Vagina (tissue), 2 donors: ENCODE results near the gene SLCO1B3. TPM values are rescaled to one million over a fixed set of nuclear protein-coding genes. Genes with fewer than 3 reads are reported as not detected.

Source experiments
- DNase-seq, 2 donors: peaks; one replicate each; pipeline ENCODE4 v3.0.0-alpha.2; 2017; ENCODE audit errors: extremely low spot score in 2 of 2
- H3K27ac ChIP-seq: fragments of 200-600 bp; sonication (generic); one replicate; pipeline ENCODE4 v1.5.1; 2019
- H3K27me3 ChIP-seq: fragments of 200-600 bp; sonication (generic); one replicate; pipeline ENCODE4 v1.5.1; 2019
- H3K36me3 ChIP-seq, 2 donors: fragments of 200-600 bp; sonication (generic); one replicate each; pipeline ENCODE4 v1.5.1; 2017 to 2019
- H3K4me1 ChIP-seq: fragments of 200-600 bp; sonication (generic); one replicate; pipeline ENCODE4 v1.5.1; 2019
- H3K4me3 ChIP-seq, 2 donors: fragments of 200-600 bp; sonication (generic); 1 replicate in 1 of 2; 2 replicates in 1 of 2; pipeline ENCODE4 v1.5.1; 2016 to 2019
- H3K9me3 ChIP-seq: fragments of 200-600 bp; sonication (generic); one replicate; pipeline ENCODE4 v1.5.1; 2019
- POLR2A ChIP-seq, 2 donors: fragments of 450-650 bp; IDR thresholded peaks; one replicate each; pipeline ENCODE4 v1.6.1; 2017; ENCODE audit warnings: antibody characterized with exemption in 2 of 2, mild to moderate bottlenecking in 2 of 2, moderate library complexity in 2 of 2
- POLR2AphosphoS5 ChIP-seq, 2 donors: sonication (generic); formaldehyde crosslinking; IDR thresholded peaks; one replicate each; pipeline ENCODE4 v1.9.0; 2017; ENCODE audit warnings: antibody characterized with exemption in 2 of 2, mild to moderate bottlenecking in 2 of 2, low read depth in 1 of 2; ENCODE audit not compliant: insufficient read depth in 1 of 2
- intact Hi-C: fragments of 100-400 bp; cut with DNase I; formaldehyde crosslinking; loops from one replicate; pipeline ENCODE4 v1.15.1; 2023
- total RNA-seq: library from RNA; depleted of rRNA; stranded (reverse); fragments of >200 nt; gene quantifications from one replicate; pipeline ENCODE4 v1.2.3, GENCODE V29; 2016
- TF ChIP-seq, protein P1 (sequence below), 3 experiments: fragments of 450-650 bp in 2 of 3; fragments of 200-600 bp in 1 of 3; sonication (generic) in 1 of 3; IDR thresholded peaks; one replicate each; pipeline ENCODE4 v1.5.1; 2017 to 2019; ENCODE audit warnings: antibody characterized with exemption in 3 of 3, mild to moderate bottlenecking in 2 of 3, moderate library complexity in 2 of 3

The SLCO1B3 gene
- total RNA-seq, 1 donor from 2014 or later = not detected

DNA sequence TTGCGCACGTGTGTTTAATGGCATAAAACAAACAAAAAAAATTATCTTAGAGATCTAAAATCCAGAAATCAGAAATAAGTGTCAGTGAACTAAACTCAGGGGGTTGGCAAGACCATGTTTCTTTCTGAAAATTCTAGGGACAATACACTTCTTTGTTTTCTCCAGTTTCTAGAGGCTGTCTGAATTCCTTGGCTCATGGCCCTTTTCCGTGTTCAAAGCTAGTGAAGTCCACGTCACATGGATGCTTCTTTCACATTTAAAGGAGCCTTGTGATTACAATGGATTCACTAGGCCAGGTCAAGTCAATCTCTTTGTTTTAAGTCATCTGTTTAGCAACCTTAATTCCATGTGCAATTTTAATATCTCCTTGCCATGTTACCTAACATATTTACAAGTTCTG lies 22.4 kb downstream of the SLCO1B3 start:
- Histone ChIP-seq H3K4me3 (no peak overlapping the region), H3K27ac (no peak overlapping the region), H3K9me3 (no peaks in the 10 kb centered on the region), H3K4me1 (no peaks in the 10 kb centered on the region), H3K27me3 (no peaks in the 10 kb centered on the region), H3K36me3 (no peaks in the 10 kb centered on the region)
- no peak for DNase-seq
- intact Hi-C loops = no loop called here
- TF ChIP-seq POLR2A (IDR thresholded peaks at IDR 0.05) (no peak), POLR2AphosphoS5 (IDR thresholded peaks at IDR 0.05; ENCODE audit: insufficient read depth in 1 of 2, low read depth in 1 of 2) (no peak)
- TF ChIP-seq, protein P1, sequence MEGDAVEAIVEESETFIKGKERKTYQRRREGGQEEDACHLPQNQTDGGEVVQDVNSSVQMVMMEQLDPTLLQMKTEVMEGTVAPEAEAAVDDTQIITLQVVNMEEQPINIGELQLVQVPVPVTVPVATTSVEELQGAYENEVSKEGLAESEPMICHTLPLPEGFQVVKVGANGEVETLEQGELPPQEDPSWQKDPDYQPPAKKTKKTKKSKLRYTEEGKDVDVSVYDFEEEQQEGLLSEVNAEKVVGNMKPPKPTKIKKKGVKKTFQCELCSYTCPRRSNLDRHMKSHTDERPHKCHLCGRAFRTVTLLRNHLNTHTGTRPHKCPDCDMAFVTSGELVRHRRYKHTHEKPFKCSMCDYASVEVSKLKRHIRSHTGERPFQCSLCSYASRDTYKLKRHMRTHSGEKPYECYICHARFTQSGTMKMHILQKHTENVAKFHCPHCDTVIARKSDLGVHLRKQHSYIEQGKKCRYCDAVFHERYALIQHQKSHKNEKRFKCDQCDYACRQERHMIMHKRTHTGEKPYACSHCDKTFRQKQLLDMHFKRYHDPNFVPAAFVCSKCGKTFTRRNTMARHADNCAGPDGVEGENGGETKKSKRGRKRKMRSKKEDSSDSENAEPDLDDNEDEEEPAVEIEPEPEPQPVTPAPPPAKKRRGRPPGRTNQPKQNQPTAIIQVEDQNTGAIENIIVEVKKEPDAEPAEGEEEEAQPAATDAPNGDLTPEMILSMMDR (IDR thresholded peaks at IDR 0.05) = no peak

DNA sequence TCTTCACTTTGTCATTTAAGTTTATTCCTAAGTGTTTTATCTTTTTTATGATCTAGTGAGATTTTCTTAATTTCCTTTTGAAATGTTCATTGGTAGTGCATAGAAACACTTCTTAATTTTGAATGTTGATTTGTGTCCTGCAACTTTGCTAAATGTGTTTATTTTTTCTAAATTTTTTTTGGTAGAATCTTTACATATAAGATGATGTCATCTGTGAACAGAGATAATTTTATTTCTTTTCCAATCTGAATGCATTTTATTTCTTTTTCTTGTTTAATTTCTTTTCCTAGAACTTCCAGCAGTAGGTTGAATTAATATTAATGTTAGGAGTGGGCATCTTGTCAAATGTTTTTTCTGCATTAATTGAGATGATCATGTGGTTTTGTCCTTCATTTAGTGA lies 42.1 kb downstream of the SLCO1B3 start:
- intact Hi-C loops = no loop called here

DNA sequence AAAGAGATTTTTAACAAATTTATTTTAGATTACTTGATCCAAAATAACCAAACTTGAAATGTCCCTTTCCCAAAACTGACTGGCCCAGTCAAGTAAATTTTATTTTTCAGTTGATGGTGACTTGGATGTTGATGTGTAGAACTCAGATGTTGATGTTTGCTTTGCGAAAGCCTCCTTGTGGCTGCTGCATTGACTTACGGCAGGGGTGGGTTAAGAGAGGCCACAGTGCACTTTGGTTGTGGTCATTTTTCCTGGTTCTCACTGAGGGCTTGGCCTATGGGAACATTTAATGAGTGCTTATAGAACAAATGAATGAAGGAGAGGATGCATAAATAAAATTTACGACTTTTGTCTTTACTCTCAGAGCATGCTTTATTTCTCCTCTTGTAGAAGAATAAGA lies 52.6 kb downstream of the SLCO1B3 start:
- Histone ChIP-seq H3K4me1 (no peaks in the 10 kb centered on the region), H3K27ac (no peak overlapping the region), H3K36me3 (no peaks in the 10 kb centered on the region), H3K4me3 (no peak overlapping the region), H3K27me3 (no peaks in the 10 kb centered on the region), H3K9me3 (no peaks in the 10 kb centered on the region)
- TF ChIP-seq, protein P1 (IDR thresholded peaks at IDR 0.05) = no peak
- TF ChIP-seq POLR2AphosphoS5 (IDR thresholded peaks at IDR 0.05; ENCODE audit: insufficient read depth in 1 of 2, low read depth in 1 of 2) (no peak), POLR2A (IDR thresholded peaks at IDR 0.05) (no peak)
- intact Hi-C loops = no loop called here
- no peak for DNase-seq

More for the DNA sequence above, 42.1 kb downstream of the SLCO1B3 start:
- no peak for DNase-seq
- Histone ChIP-seq H3K27ac (no peak overlapping the region), H3K9me3 (no peaks in the 10 kb centered on the region), H3K36me3 (no peaks in the 10 kb centered on the region), H3K4me1 (no peaks in the 10 kb centered on the region), H3K27me3 (no peaks in the 10 kb centered on the region), H3K4me3 (no peak overlapping the region)
- TF ChIP-seq POLR2A (IDR thresholded peaks at IDR 0.05) (no peak), POLR2AphosphoS5 (IDR thresholded peaks at IDR 0.05; ENCODE audit: insufficient read depth in 1 of 2, low read depth in 1 of 2) (no peak)
- TF ChIP-seq, protein P1 (IDR thresholded peaks at IDR 0.05) = no peak

DNA sequence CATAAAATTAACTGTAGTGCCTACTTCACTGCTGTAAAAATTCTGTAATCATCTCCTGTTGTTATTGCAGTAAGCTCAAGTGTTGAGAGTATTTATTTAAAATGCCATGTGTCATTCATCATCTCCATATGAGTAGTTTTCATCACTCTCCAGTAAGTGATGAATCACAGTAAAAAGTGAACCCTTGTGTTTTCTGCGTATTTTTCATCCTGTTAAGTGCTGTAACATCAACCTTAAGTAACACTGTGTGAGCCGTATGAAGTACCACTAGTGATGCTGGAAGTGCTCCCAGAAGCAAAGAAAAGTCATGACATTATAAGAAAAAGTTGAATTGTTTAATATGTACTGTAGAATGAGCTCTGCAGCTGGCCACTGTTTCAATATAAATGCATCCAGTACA lies 55.4 kb downstream of the SLCO1B3 start:
- no peak overlapping the region for H3K27ac ChIP-seq
- H3K4me1 ChIP-seq = no peaks in the 10 kb centered on the region
- no peaks in the 10 kb centered on the region for H3K36me3 ChIP-seq
- H3K9me3 ChIP-seq = no peaks in the 10 kb centered on the region
- intact Hi-C loops = no loop called here
- no peak overlapping the region for H3K4me3 ChIP-seq
- DNase-seq = no peak
- H3K27me3 ChIP-seq = no peaks in the 10 kb centered on the region
- TF ChIP-seq POLR2AphosphoS5 (IDR thresholded peaks at IDR 0.05; ENCODE audit: insufficient read depth in 1 of 2, low read depth in 1 of 2) = no peak

DNA sequence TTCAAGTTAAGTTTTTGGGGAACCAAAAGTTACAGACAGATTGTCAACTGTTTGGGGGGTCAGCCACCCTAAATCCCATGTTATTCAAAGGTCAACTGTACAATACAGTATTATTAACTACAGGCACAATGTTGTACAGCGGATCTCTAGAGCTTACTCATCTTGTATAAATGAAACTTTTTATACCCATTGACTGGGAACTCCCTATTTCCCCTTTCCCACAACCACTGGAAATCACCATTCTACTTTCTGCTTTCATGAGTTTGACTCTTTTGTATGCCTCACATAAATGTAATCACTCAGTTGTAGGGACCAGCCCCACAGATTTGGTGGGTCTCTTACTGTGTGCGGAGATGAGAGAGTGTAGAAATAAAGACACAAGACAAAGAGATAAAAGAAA lies 57.8 kb downstream of the SLCO1B3 start:
- Histone ChIP-seq H3K36me3 (no peaks in the 10 kb centered on the region), H3K4me3 (no peak overlapping the region), H3K27me3 (no peaks in the 10 kb centered on the region), H3K4me1 (no peaks in the 10 kb centered on the region), H3K27ac (no peak overlapping the region), H3K9me3 (no peaks in the 10 kb centered on the region)
- intact Hi-C loops = no loop called here
- no peak for DNase-seq
- TF ChIP-seq, protein P1 (IDR thresholded peaks at IDR 0.05) = no peak
- TF ChIP-seq POLR2AphosphoS5 (IDR thresholded peaks at IDR 0.05; ENCODE audit: insufficient read depth in 1 of 2, low read depth in 1 of 2) = no peak
- TF ChIP-seq POLR2A (IDR thresholded peaks at IDR 0.05) = no peak
